Tibial nerve (tissue), 4 donors: ENCODE results near the gene LPIN1. TPM values are rescaled to one million over a fixed set of nuclear protein-coding genes. Genes with fewer than 3 reads are reported as not detected.

ENCODE experiments used
- DNase-seq, 2 donors: peaks; one replicate each; pipeline ENCODE4 v3.0.0-alpha.2; 2019; ENCODE audit warnings: low spot score in 2 of 2
- H3K27ac ChIP-seq, 4 donors: fragments of 200-600 bp; sonication (generic) in 3 of 4; one replicate each; pipeline ENCODE4 v1.5.1; 2017 to 2019; ENCODE audit warnings: mild to moderate bottlenecking in 1 of 4
- H3K27me3 ChIP-seq, 2 donors: fragments of 200-600 bp; sonication (generic) in 1 of 2; one replicate each; pipeline versions ENCODE4 v1.5.1 to v1.6.0; 2017 to 2019
- H3K36me3 ChIP-seq, 3 donors: fragments of 200-600 bp; sonication (generic); one replicate each; pipeline ENCODE4 v1.5.1; 2018 to 2019
- H3K4me1 ChIP-seq, 4 donors: fragments of 200-600 bp; sonication (generic) in 3 of 4; one replicate each; pipeline ENCODE4 v1.5.1; 2017 to 2019
- H3K4me3 ChIP-seq, 4 donors: fragments of 200-600 bp; sonication (generic) in 3 of 4; one replicate each; pipeline ENCODE4 v1.5.1; 2017 to 2019; ENCODE audit warnings: mild to moderate bottlenecking in 1 of 4, moderate library complexity in 1 of 4
- H3K9me3 ChIP-seq, 4 donors: fragments of 200-600 bp; sonication (generic) in 3 of 4; one replicate each; pipeline ENCODE4 v1.5.1; 2017 to 2019
- EP300 ChIP-seq, 2 donors: sonication (generic); formaldehyde crosslinking; IDR thresholded peaks; one replicate each; pipeline ENCODE4 v1.6.1; 2017; ENCODE audit warnings: antibody characterized with exemption in 2 of 2, mild to moderate bottlenecking in 1 of 2
- POLR2A ChIP-seq, 2 donors: fragments of 450-650 bp; IDR thresholded peaks; one replicate each; pipeline ENCODE4 v1.6.1; 2017; ENCODE audit warnings: antibody characterized with exemption in 2 of 2, mild to moderate bottlenecking in 2 of 2, moderate library complexity in 2 of 2
- WGBS, 2 donors: methylation state at CpG; one replicate each; pipeline ENCODE4 v1.1.5; 2018; 5-methylcytosine and 5-hydroxymethylcytosine counted together
- total RNA-seq, 4 donors: library from RNA; depleted of rRNA; stranded (reverse); fragments of >200 nt; gene quantifications; one replicate each; pipeline ENCODE4 v1.1.0, GENCODE V29; 2016
- TF ChIP-seq, protein P1 (sequence below), 5 experiments: fragments of 200-600 bp in 3 of 5; fragments of 450-650 bp in 2 of 5; sonication (generic) in 3 of 5; IDR thresholded peaks; one replicate each; pipeline ENCODE4 v1.5.1; 2016 to 2019; ENCODE audit warnings: antibody characterized with exemption in 5 of 5, mild to moderate bottlenecking in 3 of 5, moderate library complexity in 2 of 5

The LPIN1 gene
- total RNA-seq, 4 donors from 2014 or later: 170 to 202 (median 172) TPM

DNA sequence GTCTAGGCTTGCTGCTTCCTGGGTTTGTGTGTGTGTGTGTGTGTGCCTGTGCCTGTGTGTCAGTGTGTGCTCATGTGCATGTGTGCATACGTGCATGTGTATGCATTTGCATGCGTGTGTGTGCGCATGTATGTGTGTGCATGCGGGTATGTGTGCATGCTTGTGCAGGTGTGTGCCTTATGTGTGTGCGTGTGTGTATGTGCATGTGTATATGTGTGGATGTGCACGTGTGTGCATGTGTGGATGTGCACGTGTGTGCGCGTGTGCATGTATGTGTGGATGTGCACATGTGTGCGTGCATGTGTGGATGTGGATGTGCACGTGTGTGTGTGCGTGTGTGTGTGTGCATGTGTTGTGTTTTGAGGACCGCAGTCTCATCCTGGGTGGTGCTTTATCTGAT, 42.8 kb downstream of the LPIN1 start:
- DNase-seq: no peak
- no peak for TF ChIP-seq POLR2A (IDR thresholded peaks at IDR 0.05)
- Histone ChIP-seq H3K27me3 (no peaks in the 10 kb centered on the region), H3K4me1 (peaks cover 0 to 12% (median 0%) of the 10 kb centered on the region in 4 donors), H3K4me3 (no peak overlapping the region), H3K9me3 (no peaks in the 10 kb centered on the region), H3K36me3 (peaks cover 0 to 98% (median 27%) of the 10 kb centered on the region in 3 donors), H3K27ac (no peak overlapping the region)
- WGBS, 2 donors: 93 to 96% methylated on average over 13 of the region's 13 CpGs

DNA sequence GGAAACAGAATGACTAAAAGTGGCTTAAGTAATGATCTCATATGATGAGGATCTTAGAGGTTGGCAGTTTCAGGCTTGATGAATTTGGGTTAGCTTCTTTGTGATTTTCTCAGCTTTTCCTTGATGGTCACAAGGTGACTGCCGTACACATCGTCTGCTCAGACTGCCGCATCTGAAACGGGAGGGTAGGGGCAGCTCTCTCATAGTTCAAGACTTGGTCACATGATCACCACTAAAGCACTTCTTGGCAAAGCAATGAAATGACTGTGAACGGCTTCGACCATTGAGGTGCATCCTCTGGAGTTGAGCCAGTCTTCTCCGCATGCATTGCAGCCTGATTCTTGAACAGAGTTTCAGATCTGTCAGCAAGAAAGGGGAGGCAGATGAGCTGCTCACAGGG, 43.8 kb downstream of the LPIN1 start:
- H3K36me3 ChIP-seq: peaks cover 0 to 99% (median 32%) of the 10 kb centered on the region in 3 donors
- H3K4me1 ChIP-seq: peaks cover 0 to 2% (median 0%) of the 10 kb centered on the region in 4 donors
- TF ChIP-seq POLR2A (IDR thresholded peaks at IDR 0.05) (no peak), EP300 (IDR thresholded peaks at IDR 0.05) (no peak)
- TF ChIP-seq, protein P1, sequence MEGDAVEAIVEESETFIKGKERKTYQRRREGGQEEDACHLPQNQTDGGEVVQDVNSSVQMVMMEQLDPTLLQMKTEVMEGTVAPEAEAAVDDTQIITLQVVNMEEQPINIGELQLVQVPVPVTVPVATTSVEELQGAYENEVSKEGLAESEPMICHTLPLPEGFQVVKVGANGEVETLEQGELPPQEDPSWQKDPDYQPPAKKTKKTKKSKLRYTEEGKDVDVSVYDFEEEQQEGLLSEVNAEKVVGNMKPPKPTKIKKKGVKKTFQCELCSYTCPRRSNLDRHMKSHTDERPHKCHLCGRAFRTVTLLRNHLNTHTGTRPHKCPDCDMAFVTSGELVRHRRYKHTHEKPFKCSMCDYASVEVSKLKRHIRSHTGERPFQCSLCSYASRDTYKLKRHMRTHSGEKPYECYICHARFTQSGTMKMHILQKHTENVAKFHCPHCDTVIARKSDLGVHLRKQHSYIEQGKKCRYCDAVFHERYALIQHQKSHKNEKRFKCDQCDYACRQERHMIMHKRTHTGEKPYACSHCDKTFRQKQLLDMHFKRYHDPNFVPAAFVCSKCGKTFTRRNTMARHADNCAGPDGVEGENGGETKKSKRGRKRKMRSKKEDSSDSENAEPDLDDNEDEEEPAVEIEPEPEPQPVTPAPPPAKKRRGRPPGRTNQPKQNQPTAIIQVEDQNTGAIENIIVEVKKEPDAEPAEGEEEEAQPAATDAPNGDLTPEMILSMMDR (IDR thresholded peaks at IDR 0.05): no peak
- H3K4me3 ChIP-seq: no peak overlapping the region
- H3K9me3 ChIP-seq: no peaks in the 10 kb centered on the region
- WGBS, 2 donors: 72 to 76% methylated on average over 7 of the region's 7 CpGs
- H3K27ac ChIP-seq: no peak overlapping the region
- H3K27me3 ChIP-seq: no peaks in the 10 kb centered on the region
- DNase-seq: no peak

DNA sequence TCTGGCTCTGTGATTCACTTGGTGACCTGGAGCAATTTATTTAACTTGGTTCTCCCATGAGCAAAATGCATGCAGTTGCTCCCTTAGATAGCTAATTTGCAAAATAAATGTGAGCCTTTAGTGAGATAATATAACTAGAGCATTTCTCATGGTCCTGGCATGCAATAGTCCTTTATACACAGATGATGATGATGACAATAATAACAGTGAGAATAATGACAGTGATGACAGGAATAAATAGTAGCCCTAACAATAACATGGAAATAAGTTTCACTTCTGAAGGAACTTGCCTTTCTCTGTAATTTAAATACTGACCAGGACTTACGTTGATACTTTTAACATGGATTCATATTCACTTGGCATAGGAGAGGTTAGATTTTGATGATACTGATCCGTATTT, 49.2 kb downstream of the LPIN1 start:
- no peak for TF ChIP-seq POLR2A (IDR thresholded peaks at IDR 0.05)
- TF ChIP-seq, protein P1 (IDR thresholded peaks at IDR 0.05): no peak
- no peak for TF ChIP-seq EP300 (IDR thresholded peaks at IDR 0.05)
- H3K27ac ChIP-seq: no peak overlapping the region
- H3K36me3 ChIP-seq: peaks cover 0 to 97% (median 49%) of the 10 kb centered on the region in 3 donors
- H3K4me3 ChIP-seq: no peak overlapping the region
- no peaks in the 10 kb centered on the region for H3K9me3 ChIP-seq
- no peaks in the 10 kb centered on the region for H3K27me3 ChIP-seq
- no peak for DNase-seq
- H3K4me1 ChIP-seq: no peaks in the 10 kb centered on the region
- WGBS, 2 donors: 88 to 98% methylated on average over 2 of the region's 2 CpGs

DNA sequence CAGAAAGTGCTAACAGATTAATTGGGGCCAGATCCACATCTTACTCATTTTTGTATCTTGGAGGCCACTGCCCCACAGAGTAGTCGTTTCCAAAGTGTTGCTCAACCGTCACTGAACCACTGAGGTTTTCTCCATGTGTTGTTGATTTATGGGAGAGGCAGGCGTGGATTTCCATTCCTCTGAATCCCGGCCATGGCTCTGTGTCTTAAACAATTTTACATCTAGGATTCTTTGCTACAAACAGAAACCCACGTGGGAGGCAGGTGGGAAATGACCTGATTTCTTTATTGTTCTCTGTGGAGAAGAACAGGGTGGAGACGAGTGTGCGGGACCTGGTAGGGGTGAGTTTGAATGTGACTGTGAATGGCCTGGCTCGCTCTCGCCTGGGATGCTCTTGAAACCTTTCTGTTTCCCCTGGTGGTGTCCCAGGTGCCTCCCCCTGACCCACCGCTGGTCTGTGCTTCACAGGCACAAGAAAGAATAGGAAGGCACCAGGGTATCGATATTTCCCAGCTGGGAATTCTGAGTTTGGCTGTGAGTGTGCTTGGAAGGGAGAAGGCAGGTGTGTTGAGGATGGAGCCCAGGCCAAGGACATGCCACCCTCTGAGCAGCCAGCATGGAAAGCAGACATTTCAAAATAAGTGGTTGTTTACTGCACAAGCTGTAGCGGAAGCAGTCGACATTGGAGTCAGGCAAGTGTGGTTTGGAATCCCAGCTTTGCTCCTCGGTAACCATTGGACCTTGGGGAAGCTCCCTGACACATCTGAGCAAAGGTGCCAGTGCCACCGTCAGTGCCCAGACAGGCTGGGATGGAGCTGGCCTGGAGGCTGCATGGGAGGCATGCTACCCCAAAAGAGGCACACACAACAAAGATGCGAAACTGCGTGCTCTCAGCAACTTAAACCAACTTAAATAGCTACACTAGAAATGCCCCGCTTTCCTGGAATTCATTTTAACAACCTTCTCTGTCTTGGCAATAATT, 50.0 kb downstream of the LPIN1 start:
- Histone ChIP-seq H3K36me3 (peaks cover 0 to 96% (median 47%) of the 10 kb centered on the region in 3 donors), H3K27me3 (no peaks in the 10 kb centered on the region), H3K9me3 (no peaks in the 10 kb centered on the region), H3K27ac (no peak overlapping the region), H3K4me1 (no peaks in the 10 kb centered on the region), H3K4me3 (no peak overlapping the region)
- WGBS, 2 donors: 88% methylated on average over 18 of the region's 18 CpGs
- TF ChIP-seq EP300 (IDR thresholded peaks at IDR 0.05) (peak in 1 of 2 donors; percentile 33), POLR2A (IDR thresholded peaks at IDR 0.05) (no peak)
- TF ChIP-seq, protein P1 (IDR thresholded peaks at IDR 0.05): no peak
- peak in 1 of 2 donors; percentile 58 for DNase-seq

DNA sequence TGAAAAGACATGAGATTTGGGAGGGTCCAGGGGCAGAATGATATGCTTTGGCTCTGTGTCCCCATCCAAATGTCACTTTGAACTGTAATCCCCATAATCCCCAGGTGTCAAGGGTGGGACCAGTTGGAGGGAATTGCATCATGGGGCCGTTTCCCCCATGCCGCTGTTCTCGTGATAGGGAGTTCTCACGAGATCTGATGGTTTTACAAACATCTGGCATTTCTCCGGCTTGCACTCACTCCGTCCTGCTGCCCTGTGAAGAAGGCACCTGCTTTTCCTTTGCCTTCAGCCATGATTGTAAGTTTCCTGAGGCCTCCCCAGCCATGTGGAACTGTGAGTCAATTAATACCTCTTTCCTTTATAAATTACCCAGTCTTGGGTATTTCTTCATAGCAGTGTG, 51.4 kb downstream of the LPIN1 start:
- Histone ChIP-seq H3K36me3 (peaks cover 0 to 95% (median 36%) of the 10 kb centered on the region in 3 donors), H3K4me3 (no peak overlapping the region), H3K9me3 (no peaks in the 10 kb centered on the region), H3K4me1 (no peaks in the 10 kb centered on the region), H3K27me3 (no peaks in the 10 kb centered on the region), H3K27ac (no peak overlapping the region)
- WGBS, 2 donors: 90 to 93% methylated on average over 6 of the region's 6 CpGs
- TF ChIP-seq EP300 (IDR thresholded peaks at IDR 0.05): no peak
- no peak for TF ChIP-seq POLR2A (IDR thresholded peaks at IDR 0.05)
- TF ChIP-seq, protein P1 (IDR thresholded peaks at IDR 0.05): no peak
- no peak for DNase-seq
